Occipital lobe (tissue), 2 donors: ENCODE measurements around the gene TMF1. TPM values are rescaled to one million over a fixed set of nuclear protein-coding genes. Genes with fewer than 3 reads are reported as not detected.

Source experiments
- DNase-seq: peaks from one replicate; lab custom pipeline; 2025; lab: John Stamatoyannopoulos, UW
- total RNA-seq: library from RNA; depleted of rRNA; stranded (reverse); fragments of >200 nt; gene quantifications from one replicate; pipeline ENCODE4 v1.2.3, GENCODE V29; 2014

Gene TMF1
- total RNA-seq, 1 donor from 2014 or later = 41.6 TPM

DNA sequence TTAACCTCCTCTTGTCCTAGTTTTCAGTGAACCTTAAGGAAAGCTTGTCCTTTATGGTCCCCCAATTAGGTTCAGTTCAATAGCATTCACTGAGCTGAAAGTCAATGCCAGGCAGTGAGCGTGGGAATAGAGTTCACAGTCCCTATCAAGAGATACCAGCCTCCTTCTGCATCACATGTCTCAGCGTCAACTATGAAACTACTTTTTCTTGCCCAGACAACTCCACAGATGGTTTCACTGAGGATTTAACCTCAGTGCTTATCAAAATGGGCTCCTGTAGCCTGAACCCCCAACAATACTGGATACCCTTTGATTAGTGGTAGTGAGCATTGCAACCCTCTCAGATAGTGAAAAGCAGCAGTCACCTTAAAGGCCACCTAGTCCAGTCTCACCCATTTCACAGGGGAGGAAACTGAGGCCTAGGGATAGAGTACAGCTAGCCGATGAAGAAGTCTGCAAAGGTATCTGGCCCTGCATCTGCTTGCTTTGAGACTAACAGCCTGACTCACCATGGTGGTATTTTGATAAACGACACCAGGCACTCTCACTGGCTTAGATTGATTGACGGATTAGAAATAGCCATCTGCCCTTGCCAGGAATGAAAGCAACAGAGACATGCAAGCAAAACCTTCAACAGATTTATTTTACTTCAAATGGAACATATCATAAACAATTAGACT is 29.6 kb upstream of the TMF1 start:
- DNase-seq = no peak

DNA sequence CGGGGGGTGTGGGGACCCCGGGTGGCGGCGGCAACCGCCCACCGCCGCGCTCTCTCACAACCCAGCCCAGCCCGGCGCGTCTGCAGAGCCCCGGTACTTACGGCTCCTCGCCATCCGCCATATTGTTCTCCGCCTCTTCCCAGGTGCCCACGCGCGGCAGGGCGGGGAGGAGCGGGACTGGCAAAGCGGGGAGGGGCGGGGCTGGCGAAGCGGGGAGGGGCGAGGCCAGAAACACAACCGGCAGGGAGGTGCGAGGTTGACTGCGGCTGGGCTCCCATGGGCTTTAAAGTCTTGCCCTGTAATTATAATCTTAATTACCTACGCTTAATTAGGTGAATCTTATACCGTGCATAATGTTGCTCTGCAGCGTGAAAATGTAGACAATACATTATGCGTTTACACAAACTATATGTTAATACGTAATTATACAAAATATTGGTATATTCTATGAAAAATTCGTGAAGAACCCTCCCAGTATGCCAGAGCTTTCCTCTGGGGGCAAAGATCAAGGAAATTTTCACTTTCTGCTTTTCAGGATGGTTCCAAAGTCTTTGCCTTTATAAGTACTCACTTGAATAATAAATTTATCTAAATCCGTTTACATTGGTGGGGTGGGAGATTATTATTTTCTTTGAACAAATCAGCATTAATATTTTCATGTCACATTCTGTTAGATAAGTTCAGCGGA is 28.2 kb upstream of the TMF1 start, which contains the start of gene UBA3:
Gene UBA3, minus strand, starts transcription at position 133 of the 688 bp plus-strand sequence. Its CDS starts 12 bp downstream, at position 121.
- peak; percentile 93 for DNase-seq

DNA sequence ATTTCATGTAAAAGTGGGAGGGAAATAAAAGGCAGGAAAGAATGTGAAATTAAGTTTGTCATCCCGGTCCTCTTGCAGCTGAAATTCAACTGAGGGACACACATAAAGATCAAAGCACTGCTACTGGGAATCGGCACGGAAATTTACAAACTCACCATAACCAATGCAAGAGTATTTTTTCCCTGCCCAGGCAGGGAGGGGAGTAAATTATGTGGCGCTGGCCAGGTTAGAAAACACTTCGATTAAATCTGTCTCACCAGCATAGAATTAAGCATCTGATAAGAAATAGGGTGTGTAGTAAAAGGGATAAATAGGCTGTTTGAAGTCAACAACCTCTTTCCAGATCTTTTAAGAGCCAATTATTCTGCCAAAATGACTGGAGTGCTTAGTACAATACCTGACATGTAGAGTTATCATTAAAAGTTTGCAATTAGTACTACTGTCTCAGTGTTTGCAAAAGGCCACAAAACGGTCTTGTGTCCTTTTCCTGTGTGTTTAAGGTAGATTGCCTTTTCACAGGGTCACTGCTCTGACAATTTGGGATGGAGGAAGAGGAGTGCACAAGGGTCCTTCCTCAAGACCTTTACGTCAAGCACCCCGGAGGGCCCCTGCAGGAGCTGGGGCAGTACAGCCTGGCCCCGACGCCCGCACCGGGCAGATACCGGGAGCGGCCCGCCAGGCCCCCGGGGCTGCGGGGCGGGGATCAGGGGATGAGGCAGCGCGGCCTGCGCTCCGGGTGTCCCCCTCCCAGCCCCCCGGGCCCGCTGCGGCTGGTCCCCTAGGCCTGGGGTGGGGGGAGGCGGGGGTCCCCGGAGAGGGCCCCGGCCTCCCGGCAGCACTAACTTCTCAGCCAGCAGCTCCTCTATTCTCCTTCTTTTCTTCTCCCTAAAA is 27.4 kb upstream of the TMF1 start:
- no peak for DNase-seq

DNA sequence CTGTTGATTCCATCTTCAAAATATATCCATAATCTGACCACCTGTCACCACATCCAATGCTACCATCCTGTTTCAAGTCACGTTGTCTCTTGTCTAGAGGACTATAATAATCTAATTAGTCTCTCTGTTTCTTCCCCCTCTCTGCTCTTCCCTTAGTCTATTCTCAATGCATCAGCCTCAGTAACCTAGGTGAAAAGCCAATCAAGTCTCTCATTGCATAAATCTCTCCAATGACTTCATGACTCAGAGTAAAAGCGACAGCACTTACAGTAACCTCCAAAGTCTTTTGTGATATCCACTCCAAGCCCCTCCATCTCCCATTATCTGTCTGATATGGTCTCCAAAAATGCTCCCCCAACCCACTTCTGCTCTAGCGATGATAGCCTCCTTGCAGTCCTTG is 20.8 kb upstream of the TMF1 start:
- DNase-seq = no peak

DNA sequence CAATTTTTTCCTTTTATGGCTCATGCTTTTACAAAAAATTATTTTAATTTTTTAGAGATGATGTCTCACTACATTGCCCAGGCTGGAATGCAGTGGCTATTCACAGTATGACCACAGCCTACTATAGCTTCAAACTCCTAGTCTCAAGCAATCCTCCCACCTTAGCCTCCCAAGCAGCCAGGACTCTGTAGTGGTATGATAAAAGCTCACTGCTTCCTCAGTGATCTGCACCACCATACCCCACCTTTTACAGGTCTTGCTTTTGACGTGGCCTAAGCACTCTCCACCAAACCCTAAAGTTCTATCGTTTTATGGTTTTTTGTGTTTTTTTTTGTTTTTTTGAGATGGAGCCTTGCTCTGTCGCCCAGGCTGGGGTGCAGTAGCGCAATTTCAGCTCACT is 14.0 kb upstream of the TMF1 start:
- DNase-seq = no peak

DNA sequence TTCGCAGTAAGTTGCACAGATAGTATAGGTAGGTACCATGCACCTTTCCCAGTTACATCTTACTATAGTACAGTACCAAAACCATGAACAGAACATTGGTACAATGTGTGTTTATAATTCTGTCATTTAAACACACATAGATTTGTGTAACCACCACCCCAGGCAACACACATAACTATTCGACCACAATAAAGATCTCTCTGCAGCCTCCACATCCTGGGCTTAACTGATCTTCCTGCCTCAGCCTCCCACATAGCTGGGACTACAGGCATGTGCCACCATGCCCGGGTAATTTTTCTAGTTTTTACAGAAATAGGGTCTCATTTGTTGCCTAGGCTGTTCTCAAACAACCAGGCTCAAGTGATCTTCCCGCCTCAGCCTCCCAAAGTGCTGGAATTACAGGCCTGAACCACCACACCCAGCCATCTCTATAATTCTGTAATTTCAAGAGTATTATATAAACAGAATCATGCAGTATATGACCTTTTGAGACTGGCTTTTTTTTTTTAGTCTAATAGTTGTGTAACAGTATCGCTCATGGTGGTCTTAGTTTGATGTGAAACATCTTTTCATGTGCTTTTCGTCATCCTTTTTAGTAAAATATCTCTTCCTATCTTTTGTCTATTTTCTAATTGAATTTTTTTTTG is 13.3 kb upstream of the TMF1 start:
- no peak for DNase-seq

DNA sequence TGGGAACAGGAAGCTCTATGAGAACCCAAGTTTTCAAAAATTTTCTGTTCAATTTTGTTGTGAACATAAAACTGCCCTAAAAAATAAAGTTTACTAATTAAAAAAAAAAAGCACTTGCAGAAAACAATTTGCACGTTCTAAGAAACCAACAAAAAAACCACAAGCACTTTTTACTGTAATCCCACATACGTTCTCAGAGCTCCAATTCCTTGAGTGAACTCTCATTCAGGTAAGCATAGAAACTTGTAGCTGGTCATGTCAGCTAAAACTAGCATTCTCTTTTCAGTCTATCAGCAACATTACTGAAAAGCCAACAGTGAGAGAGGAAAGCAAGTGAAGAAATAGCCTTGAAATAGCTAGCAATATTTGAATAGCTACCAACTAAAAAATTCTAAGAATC is 11.5 kb upstream of the TMF1 start:
- no peak for DNase-seq

DNA sequence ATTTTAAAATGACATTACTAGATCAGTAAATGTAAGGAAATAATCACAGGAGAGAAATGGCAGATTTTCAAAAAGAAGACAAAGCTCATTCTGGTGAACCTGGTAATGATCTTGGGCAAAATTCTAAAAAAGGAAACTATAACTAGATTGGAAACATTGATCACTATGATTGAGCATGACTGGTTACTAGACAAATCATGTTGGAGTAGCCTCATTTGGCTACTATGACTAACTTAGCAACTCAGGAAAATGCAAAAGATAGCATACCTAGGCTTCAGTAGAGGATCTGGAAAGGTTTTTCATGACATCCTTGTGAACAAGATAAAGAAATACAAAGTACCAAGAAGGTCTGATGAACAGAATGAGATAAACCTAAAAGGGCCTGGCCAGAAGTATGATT is 7.6 kb upstream of the TMF1 start:
- no peak for DNase-seq

DNA sequence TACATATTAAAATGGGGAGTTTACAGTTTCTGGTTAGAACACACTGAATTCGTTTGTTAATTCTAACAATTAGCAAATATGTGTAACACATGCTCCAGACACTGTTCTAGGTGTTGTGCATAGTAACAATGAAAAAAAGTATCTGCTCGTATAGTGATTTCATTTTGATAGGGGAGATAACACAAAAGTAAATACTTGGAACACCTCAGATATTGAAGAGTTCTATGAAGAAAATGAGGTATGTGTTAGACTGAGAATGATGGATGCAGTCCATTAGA is 6.8 kb upstream of the TMF1 start:
- no peak for DNase-seq

DNA sequence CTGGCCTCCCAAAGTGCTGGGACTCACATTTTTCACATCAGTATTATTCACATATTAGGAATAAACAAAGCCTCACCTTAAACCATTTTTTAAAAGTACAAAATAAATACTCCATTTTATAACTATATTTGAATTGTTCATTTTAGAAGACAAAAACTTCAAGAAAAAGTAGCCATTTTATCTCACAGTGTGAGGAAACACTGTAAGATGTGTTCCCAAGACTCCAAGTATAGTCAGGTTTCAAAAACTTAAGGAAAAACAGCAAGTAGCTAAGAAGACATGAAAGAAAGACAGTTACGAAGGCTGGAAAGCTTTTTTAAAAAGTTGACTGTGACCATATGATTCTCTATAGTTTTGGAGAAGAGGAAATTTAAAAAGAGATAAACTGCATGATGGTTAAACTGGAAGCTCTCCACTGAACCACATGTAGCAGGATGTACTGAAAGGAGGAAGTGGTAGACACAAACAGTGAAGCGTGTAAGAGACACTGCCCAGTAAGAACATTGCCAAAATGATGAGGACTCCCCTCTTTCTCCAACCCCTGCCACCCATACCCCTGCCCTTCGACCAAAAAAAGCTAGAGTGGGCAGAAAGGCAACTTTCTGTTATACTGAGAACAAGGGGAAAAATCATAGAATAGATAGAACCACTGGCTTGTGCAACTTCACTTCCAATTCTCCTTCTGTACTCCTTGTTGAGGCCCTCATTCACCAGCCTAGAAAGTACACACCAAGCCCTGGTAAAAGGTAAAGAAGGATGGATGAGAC is 6.2 kb upstream of the TMF1 start:
- no peak for DNase-seq

DNA sequence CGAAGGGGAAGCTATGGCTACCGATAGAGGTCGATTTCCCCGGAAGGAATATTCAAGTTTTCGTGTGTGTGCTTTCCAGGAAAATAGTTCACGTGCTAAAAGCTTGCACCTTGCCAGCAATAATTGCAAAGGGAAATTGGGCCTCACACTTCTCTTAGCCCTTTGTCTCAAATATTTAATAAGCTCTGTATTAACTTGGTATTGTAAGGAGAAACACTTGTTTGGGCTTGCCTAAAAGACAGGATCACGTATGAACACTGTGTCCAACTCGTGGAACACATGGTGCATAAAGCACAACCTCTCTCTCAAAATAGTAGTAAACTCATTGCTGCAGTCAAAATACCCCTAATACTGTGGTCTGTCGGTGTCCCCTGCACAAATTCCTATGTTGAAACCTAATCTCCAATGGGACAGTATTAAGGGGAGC is 352 bp upstream of the TMF1 start:
- no peak for DNase-seq

DNA sequence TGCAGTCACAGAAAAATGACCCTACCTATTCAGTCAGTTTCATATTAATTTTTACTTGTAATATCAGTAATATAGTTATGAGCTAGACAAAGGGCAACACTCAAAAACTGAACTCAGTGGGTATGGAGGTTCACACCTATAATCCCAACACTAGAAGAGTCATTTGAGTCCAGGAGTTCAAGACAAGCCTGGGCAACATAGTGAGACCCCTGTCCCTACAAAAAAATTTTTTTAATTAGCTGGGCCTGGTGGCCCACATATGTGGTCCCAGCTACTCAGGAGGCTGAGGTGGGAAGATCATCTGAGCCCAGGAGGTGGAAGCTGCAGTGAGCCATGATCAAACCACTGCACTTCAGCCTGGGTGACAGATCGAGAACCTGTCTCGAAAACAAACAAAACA is 3.1 kb downstream of the TMF1 start:
- DNase-seq = no peak

DNA sequence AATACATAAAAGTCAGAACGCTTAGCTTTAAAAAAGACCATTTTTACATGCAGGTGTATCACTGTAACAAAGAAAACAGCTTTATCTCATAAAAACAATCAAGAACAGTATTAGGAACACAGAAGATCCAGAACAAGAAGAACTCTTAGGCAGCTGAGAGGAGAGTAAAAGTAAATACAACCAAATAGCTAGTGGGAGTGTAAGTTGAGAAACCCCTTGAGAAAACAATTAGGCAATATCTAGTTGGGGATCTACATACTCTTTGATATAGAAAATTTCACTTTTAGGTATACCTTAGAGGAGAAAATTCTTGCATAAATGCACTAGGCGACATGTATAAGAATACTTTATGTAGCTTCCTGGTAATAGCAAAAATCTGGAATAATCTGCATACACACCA is 7.5 kb downstream of the TMF1 start:
- no peak for DNase-seq

DNA sequence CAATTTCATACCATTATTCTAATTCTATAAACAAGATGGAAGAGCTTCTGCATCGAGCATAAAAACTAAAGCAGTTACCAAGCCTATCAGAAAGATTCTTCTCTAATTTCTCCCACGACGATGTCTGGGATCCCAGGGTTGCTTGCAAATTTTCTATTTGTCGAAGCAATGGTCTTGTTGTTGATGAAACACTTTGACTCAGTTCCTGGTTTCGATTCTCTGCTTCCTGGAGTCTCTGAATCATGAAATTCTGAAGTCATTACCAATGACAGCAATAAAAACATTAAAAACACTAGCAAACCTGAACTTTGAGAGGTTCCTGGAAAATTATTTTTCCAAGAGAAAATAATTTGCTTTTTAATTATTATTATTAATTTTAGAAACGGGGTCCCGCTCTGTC is 18.7 kb downstream of the TMF1 start:
- DNase-seq = no peak

DNA sequence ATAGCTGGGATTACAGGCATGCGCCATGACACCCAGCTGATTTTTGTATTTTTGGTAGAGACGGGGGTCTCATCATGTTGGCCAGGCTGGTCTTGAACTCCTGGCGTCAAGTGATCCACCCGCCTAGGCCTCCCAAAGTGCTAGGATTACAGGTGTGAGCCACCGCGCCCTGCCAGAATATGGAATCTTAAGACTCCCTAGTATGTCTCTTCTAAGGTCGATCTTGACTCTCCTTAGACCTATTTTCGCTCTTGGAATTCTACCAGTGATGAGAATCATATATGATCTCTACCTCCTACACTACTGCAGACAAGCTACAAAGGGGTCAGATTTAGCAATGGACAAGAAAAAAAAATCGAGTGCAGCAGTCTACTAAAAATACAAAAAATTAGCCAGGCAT is 19.4 kb downstream of the TMF1 start:
- no peak for DNase-seq

DNA sequence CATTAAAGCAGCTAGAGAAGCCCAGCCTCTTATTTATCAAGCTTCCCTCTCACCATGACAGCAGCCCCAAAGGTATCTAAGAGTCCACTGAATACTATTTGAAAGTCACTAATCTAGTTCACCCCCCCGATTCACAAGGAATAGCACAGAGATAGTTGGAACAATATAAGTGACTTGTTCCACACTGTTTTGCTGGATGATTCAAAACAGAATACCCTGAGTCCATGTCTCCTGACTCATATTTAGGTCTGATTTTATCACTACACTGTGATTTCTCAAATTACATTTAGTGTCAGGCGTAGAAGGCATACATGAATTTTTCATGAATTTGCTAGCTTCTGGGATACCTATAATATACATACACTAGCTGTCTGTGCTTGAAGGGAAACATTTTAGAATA is 20.0 kb downstream of the TMF1 start:
- no peak for DNase-seq

DNA sequence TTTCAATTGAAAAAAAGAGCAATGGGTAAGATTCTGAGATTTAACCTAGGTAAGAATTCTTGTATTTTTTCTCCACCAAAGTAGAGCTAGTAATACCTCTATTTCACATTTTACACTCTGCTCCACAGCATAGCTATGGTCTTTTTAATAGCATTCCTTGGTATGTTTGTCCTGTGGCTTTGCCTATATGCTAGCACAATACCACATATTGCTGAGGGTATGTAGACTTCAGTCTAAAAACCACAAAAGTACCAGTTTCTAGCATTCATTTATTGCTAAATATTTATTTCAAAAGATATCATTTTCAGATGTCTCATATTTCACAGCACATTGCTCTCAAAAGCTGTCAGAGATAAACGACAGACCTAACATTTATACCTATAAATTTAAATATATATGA is 20.5 kb downstream of the TMF1 start:
- DNase-seq = no peak

DNA sequence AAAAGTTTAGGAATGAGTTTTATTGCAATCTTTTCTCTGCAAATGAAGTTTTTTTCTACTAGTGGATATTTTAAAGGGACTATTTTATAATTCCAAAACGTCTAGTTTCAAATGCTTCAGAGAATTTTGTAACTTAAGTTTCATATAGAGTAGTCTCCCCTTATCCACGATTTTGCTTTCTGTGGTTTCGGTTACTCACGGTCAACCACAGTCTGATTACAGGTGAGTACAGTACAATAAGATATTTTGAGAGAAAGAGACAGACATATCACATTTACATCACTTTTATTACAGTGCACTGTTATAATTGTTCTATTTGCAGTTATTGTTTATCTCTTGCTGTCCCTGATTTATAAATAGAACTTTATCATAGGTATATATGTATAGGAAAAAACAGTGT is 31.3 kb downstream of the TMF1 start:
- no peak for DNase-seq

DNA sequence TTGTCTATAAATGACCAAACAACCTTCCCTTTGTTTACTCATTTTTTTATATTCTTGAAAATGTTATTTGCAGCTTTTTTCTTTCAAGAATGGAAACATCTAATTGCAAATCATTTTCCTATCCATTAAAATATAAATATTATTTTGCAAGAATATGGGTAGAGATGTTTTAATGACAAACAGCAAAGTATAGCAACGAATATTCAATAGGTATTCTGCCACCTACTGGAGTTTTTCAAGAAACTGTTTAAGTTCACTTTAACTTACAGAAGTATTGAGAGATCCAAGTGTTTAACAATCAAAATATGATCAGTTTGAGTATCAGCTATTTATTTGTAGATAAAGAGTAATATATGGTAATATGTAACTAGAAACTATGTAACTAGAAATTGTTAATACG is 31.7 kb downstream of the TMF1 start:
- DNase-seq = no peak

DNA sequence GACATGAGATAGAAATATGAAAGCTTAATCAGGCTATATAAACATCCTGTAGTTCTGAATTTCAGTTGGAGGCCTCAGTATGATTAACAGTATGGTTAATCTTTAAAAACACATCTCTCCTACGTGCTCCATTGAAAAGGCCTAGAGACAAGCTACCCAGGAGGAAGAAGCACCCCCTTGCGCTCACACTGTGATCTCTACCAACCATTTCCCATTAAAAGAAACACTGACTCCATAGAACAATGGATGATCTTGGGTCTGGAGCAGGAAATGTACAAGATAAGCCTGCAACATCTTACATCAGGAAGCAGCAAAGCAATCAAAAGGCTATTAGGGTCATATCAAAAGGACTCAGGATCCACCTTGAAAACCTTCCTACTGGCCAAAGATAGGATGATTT is 35.2 kb downstream of the TMF1 start:
- no peak for DNase-seq

DNA sequence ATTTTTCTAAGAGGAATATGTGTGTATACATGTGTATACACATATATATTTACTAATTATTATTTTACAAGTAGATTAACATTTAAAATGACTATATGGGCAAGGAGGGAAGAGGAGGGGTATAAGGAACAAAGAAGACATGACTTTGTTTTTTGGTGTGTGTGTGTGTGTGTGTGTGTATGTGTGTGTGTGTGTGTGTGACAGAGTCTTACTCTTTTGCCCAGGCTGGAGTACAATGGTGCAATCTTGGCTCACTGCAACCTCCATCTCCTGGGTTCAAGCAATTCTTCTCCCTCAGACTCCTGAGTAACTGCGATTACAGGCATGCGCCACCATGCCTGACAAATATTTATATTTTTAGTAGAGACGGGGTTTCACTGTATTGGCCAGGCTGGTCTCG is 36.0 kb downstream of the TMF1 start:
- DNase-seq = no peak
